Lung (tissue), 12 donors: ENCODE results near the gene CLIC1. TPM values are rescaled to one million over a fixed set of nuclear protein-coding genes. Genes with fewer than 3 reads are reported as not detected.

ENCODE experiments used
- ATAC-seq: fragments of 200-7000 bp; cut with Tn5 transposase; one replicate; pipeline ENCODE4 v1.9.1; 2020; ENCODE audit warnings: moderate number of reproducible peaks; ENCODE audit not compliant: insufficient read depth, low FRiP score
- DNase-seq, 3 donors: peaks; one replicate each; pipeline ENCODE4 v3.0.0-alpha.2; 2013 to 2017
- H3K27ac ChIP-seq, 2 donors: one replicate each; pipeline ENCODE4 v1.5.1; 2013; ENCODE audit warnings: mild to moderate bottlenecking in 2 of 2, moderate library complexity in 2 of 2, control low read depth in 1 of 2, inconsistent platforms in 1 of 2, low read depth in 1 of 2, low read length in 1 of 2
- H3K27me3 ChIP-seq, 3 donors: one replicate each; pipeline ENCODE4 v1.5.1; 2013; ENCODE audit warnings: low read length in 2 of 3; ENCODE audit not compliant: control insufficient read depth in 3 of 3, insufficient read depth in 3 of 3
- H3K36me3 ChIP-seq, 4 donors: one replicate each; pipeline ENCODE4 v1.5.1; 2013; ENCODE audit warnings: low read length in 4 of 4, mild to moderate bottlenecking in 1 of 4, moderate library complexity in 1 of 4; ENCODE audit not compliant: control insufficient read depth in 4 of 4, insufficient read depth in 4 of 4
- H3K4me1 ChIP-seq, 5 donors: one replicate each; pipeline ENCODE4 v1.5.1; 2013; ENCODE audit warnings: low read length in 5 of 5, mild to moderate bottlenecking in 2 of 5, moderate library complexity in 1 of 5; ENCODE audit not compliant: control insufficient read depth in 5 of 5, insufficient read depth in 5 of 5
- H3K4me3 ChIP-seq: one replicate; pipeline ENCODE4 v1.5.1; 2013; ENCODE audit warnings: mild to moderate bottlenecking, control low read depth, moderate library complexity
- H3K9ac ChIP-seq, 2 donors: one replicate each; pipeline ENCODE4 v1.5.1; 2013; ENCODE audit warnings: low read length in 2 of 2, control low read depth in 1 of 2; ENCODE audit not compliant: insufficient read depth in 1 of 2
- H3K9me3 ChIP-seq, 4 donors: one replicate each; pipeline ENCODE4 v1.5.1; 2013; ENCODE audit warnings: low read length in 3 of 4, mild to moderate bottlenecking in 1 of 4, moderate library complexity in 1 of 4; ENCODE audit not compliant: control insufficient read depth in 4 of 4, insufficient read depth in 3 of 4
- CTCF ChIP-seq: IDR thresholded peaks from 2 replicates; pipeline ENCODE4 v1.5.1; 2012; ENCODE audit warnings: mild to moderate bottlenecking; ENCODE audit errors: control extremely low read depth, extremely low read depth
- WGBS, 2 donors: extraction: QIAGEN DNeasy Blood & Tissue Kit; methylation state at CpG; one replicate each; pipeline ENCODE4 v1.1.7; 2013; 5-methylcytosine and 5-hydroxymethylcytosine counted together
- polyA plus RNA-seq, 2 donors: library from polyadenylated mRNA; stranded (reverse); fragments of 200-250 nt; gene quantifications; one replicate each; pipeline ENCODE4 v1.2.1, GENCODE V29; 2013
- total RNA-seq, 2 donors: library from RNA; depleted of rRNA in 1 of 2; stranded (reverse); fragments of >200 nt in 1 of 2; gene quantifications; one replicate each; pipeline ENCODE4 v1.2.1, GENCODE V29; 2014 to 2021
- donor health status: control.
- donor health status: control.
- donor health status: Bipolar disorder and iron deficiency.
- donor health status: healthy.
- donor health status: DM: yes; HTN: yes; CAD: no.

CLIC1 gene
- total and polyA plus RNA-seq, 4 donors, result 231 to 763 (median 378) TPM

DNA sequence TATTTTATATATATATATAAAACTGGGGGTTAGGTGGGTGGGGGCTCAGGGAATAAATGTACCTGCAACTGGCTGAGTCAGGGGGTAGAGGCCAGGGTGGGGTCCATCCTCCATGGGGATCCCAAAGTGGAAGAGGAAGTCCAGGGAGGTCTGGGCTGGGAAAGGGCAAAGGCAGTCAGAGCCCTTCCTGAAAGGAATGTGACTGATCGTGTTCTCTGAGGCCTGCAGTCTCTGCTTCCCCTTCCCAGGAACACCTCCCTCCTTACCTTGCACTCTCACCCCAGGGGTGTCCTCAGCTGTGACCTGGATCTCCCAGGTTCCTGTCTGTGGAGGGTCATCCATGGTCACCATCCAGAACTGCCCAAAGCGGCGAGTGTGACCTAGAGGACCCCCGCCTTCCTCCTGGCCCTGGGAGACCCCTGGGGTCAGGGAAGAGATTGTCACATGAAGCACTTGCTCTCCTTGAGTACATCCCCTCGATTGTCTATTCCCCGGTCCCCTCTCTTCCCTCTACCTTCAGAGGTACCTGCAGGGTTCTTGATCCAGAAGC lies 30.8 kb upstream of the CLIC1 start:
- Histone ChIP-seq H3K36me3 (no peaks in the 10 kb centered on the region), H3K4me1 (peaks cover 0 to 6% (median 0%) of the 10 kb centered on the region in 5 donors), H3K9me3 (peaks cover 0 to 2% (median 0%) of the 10 kb centered on the region in 4 donors), H3K27ac (no peak overlapping the region), H3K4me3 (no peak overlapping the region), H3K9ac (no peak overlapping the region), H3K27me3 (no peaks in the 10 kb centered on the region)
- DNase-seq, result no peak
- ATAC-seq, result no peak
- WGBS, 2 donors, result 79 to 82% methylated on average over 6 of the region's 6 CpGs
- TF ChIP-seq CTCF, result no peak

DNA sequence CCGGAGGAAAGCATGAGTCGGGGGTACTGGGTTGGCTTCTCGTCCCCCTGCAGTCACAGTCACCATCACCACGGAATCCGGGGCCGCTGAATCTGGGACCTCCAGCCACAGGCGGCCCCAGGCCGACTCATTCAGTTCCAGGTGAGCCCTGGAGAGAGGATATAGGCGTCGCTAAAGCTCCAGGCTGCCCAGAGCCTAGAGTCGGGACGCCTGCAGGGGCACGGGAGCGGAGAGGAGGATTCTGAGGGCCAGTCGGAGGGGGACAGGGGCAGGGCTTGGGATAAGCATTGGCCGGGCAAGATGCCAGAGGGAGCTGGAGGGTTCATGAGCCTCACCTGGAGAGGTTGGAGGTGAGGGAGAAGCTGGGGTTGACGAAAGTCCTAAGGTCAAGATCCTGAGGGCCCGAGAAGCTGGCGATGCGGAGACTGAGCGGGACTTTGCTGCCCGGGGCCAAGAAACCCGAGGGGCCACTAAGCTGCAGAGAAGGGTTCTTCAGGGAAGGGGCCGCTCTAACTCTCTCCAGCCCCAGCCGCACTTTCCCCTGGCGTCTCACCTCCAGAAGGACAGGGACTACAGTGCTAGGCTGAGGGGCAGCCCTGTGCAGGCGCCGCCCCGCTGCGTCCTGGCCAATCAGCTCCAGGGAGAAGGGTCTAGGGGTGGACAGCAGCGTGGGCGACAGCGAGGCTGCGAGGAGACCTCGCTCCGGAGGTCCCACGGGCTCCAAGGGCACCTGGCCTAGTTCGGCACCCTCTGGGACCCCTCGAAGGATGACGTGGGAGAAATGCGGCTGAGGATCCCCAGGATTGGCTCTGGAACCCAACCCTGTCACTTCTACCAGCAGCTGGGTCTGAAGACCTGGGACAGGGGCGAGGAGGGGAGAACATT lies 29.8 kb upstream of the CLIC1 start:
- ATAC-seq, result no peak
- Histone ChIP-seq H3K4me3 (no peak overlapping the region), H3K9ac (peak overlapping the region in 1 of 2 donors; percentile 39)

DNA sequence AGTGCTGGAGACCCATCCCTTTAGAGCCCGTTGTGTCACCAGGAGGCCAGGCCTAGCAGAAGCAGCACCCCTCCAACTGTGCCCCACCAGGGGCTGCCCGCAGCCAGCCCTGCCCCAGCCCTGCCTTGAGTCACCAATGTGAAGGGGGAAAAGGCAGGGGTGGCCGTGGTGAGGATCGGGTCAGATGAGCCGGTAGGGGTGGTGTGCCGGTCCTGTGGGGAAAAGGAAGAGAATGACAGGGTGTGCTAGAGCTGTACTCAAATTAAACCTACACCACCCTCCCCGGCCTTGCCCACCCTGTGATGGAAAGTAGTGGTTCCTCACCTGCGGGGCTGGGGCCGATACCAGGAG lies 29.2 kb upstream of the CLIC1 start:
- H3K36me3 ChIP-seq, result no peaks in the 10 kb centered on the region
- H3K4me1 ChIP-seq, result peaks cover 0 to 6% (median 0%) of the 10 kb centered on the region in 5 donors
- no peaks in the 10 kb centered on the region for H3K27me3 ChIP-seq
- no peak overlapping the region for H3K27ac ChIP-seq
- H3K9me3 ChIP-seq, result peaks cover 0 to 2% (median 0%) of the 10 kb centered on the region in 4 donors
- TF ChIP-seq CTCF, result no peak
- no peak overlapping the region for H3K4me3 ChIP-seq
- ATAC-seq (no peak), DNase-seq (no peak)
- H3K9ac ChIP-seq, result no peak overlapping the region
- 84 to 88% methylated on average over 9 of the region's 9 CpGs for WGBS, 2 donors

More for the DNA sequence above, 29.8 kb upstream of the CLIC1 start:
- 62% methylated on average over 42 of the region's 42 CpGs for WGBS, 2 donors
- H3K27me3 ChIP-seq, result no peaks in the 10 kb centered on the region
- peak; percentile 26 to 35 (median 30) for DNase-seq
- H3K36me3 ChIP-seq, result no peaks in the 10 kb centered on the region
- no peak for TF ChIP-seq CTCF
- H3K9me3 ChIP-seq, result peaks cover 0 to 2% (median 0%) of the 10 kb centered on the region in 4 donors
- no peak overlapping the region for H3K27ac ChIP-seq
- peaks cover 0 to 6% (median 0%) of the 10 kb centered on the region in 5 donors for H3K4me1 ChIP-seq
